Activated CD8-positive, alpha-beta memory T cell treated with anti-CD3 and anti-CD28 coated beads, Interleukin-2, amount 50 U/mL, for 1 hour (primary cell): ENCODE results near the gene OSTM1.
A peak's percentile ranks its signal among the peaks of the same experiment; 100 is the strongest.

Experiments used
- DNase-seq: peaks from one replicate; pipeline ENCODE4 v3.0.0-alpha.2; 2020; ENCODE audit errors: extremely low read depth

OSTM1 gene

DNA sequence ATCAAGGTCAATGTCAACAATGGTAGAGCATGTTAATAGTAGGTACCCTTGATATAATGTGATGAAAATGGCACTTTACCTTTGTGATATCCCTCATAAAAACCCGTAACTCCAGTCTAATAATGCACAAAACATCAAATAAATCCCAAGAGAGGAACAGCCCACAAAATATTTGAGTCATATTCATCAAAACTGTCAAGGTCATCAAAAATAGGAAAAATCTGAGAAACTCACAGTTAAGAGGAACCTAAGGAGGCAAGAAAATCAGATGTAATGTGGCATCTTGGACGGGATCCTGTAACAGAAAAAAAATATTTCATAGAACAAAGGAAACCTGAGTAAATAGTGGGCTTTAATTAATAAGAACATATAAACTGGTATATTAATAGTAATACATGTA, 25.5 kb upstream of the OSTM1 start:
- no peak for DNase-seq

DNA sequence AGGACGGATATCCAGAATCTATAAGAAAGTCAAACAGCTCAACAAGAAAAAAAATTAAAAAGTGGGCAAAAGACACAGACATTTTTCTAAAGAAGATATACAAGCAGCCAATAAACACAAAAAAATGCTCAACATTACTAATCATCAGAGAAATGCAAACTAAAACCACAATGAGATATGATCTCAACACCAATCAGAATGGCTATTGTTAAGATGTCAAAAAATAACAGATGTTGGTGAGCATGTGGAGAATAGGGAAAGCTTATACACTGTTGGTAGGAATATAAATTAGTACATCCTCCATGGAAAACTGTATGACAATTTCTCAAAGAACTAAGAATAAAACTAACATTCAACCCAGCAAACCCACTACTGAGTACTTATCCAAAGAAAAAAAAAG, 23.3 kb upstream of the OSTM1 start:
- no peak for DNase-seq

DNA sequence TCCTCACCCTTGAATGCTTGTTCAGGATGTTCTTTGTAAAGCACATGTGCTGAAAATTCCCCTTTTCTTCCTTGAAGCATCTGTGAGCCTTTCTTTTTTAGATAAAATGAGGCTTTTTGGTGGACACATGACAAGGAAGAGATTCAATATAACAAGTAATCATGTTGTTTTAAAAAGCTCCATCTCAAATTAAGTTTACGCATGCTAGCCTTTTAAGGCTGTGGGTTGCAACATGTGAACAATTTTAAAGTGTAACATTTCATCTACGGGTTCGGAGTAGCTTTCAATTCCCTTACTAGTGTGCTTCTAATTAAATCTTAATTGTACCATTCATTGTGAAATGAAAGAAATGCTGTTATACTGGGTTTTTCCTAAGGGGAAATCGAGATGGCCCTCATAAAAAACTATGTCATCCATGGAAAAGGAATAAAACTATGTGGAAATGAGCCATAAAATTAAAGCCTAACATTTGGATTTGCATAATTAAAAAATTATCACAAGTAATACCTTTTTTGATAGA, 19.3 kb upstream of the OSTM1 start:
- DNase-seq = no peak

DNA sequence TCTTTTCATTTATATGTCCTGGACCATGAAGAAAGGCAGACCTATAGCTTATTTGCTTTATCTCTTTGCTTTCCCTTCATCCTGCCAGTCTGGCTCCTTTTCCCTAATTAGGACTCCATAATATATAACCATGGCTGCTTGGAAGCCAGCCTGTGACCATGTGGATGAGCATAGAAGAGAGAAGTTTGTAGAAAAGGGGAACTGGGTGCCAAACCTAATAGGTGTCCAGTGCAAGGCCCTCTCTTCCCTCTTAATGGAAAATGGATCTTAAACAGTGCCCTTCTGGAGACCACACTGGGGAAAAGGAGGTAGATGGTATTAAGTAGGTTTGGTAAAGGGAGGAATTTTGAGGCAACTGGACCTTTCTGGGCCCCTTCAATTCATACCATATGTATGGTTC, 16.7 kb upstream of the OSTM1 start:
- no peak for DNase-seq

DNA sequence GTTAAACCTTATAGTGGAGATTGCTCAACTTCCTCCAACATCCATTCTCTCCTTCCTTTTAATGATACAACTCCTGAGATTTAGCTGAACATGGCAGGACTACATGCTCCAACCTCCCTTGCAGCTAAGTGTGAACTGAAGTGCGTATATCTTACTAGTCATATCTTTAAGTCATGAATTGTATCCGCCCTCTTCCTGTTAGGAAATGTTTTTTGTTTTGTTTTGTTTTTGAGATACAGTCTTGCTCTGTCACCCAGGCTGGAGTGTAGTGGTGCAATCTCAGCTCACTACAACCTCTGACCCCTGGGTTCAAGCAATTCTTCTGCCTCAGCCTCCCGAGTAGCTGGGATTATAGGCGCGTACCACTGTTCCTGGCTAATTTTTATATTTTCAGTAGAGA, 8.8 kb upstream of the OSTM1 start:
- DNase-seq = no peak

DNA sequence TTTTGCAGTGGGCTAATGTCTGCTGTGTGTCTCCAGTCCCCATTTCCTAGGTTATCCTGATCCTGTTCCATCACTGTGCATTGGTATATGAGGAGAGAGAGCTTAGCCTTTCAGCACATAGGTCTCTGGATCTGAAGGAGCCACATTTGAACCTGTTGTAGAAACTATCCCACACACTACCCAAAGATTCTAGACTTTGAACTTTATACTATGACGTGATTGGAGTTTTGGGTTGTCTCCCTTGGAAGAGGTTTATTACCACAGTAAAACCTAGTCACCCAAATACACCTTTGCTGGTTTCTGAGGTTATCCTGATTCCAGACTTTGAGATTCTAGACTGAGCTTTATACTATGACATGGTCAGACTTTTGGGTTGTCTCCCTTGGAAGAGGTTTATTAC, 8.0 kb upstream of the OSTM1 start:
- DNase-seq = no peak

DNA sequence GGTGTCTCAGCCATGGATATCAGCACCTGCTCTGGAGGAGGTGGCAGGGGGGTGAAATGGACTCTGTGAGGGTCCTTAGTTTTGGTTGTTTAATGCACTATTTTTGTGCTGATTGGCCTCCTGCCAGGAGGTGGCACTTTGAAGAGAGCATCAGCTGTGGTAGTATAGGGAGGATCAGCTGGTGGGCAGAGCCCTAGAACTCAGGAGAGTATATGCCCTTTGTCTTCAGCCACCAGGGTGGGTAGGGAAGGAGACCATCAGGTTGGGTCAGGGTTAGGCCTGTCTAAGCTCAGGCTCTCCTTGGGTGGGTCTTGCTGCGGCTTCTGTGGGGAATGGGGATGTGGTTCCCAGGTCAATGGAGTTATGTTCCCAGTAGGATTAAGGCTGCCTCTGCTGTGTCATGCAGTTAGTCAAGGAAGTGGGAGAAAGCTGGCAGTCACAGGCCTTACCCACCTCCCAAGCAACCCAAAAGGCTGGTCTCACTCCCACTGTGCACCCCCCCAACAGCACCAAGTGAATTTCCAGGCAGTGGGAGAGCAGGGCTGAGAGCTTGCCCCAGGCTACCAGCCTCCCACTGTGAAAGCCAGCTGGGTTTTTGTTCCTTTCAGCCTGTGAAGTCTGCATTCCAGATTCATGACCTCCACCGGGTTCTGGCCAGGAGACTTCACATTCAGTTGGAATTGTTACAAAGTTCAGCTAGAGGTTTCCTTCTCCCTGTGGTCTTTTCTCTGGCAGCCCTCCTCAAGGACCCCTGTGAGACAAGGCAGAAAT, 5.7 kb upstream of the OSTM1 start:
- DNase-seq = no peak

DNA sequence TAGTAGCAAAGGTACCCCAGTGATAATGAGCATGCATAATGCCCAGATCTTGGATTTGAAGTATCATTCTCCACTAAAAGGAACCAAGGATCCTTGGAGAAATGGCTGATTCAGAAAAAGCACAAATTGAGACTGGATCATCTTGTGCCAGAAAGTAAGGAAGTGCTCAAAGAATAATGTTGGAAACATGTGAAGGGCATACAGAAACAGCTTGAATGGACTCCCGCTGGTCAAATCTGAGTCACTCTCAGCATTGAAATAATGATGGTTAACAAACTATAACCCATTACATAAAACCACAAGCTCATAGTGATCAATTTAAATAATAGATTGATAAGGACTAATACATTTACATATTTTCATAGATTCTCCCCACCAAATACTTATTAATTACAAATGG, 3.6 kb upstream of the OSTM1 start:
- DNase-seq = no peak

DNA sequence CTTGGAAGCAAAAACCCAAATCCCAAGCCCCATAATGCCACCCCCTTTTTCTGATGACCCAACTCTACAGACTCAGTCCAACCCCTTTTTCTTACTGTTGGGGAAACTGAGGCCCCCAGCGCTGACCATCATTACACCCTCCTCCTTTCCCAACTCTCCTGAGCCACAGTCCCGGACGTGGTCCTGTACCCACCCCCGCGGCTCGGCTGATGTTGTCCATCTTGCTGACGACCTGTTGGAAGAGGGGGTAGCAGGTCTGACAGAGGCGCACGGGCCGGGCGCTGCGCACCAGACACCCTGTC, 533 bp downstream of the OSTM1 start:
- DNase-seq = no peak

DNA sequence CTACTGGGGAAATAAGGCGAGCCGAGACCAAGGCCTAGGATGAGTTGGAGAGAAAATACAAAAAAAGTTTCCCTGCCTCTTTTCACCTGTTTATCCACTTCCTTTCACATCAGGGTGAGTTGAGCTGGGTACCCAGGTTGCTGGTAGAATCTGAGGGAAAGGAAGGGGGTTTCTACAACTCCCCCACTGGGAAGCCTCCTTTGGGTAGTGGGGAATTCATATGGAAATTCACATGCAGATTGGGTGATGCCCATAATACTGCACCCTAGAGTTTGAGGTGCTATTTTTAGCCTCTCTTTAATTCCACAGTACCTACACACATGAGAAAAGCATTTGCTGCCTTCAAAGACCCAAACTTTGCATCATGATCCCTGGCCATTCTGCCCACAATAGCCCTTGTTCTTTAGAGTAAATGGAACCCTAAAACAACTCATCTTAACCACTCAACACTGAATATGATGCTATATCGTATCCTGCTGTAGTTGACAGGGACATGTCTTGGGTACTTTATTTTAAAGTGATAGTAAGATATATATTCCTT, 2.7 kb downstream of the OSTM1 start:
- DNase-seq = no peak

DNA sequence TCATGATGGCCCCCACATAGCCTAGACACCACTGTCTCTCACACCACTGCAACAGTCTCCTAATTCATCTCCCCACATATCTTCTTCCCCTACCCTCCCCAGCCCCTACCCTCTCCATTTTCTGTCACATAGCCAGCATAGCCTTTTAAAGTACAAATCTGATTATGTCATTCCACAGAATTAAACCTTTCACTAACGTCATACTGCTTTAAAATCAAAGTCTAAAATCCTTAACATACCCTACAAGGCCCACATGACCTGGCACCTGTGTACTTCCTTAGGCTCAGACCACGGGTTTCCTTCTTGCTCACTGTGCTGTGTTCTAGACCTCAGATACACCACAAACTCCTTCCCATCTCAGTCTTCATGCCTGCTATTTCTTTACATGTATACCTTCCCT, 5.9 kb downstream of the OSTM1 start:
- peak; percentile 25 for DNase-seq

DNA sequence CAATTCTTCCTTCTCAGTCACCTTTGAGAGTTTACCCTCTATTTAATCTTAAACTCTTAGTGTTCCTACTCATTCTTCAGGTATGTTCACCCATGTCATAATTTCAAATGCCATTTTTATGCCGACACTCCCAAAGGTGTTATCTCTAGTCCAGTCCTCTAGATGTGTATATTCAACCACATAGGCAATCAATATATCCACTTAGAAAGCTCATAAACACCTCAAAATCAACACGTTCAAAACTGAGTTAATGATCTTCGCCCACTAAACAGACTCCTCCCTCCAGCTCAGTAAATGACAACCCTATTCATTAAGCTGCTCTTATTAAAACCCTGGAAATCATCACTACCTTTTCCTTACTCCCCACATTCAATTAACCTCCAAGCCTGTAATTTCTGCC, 6.4 kb downstream of the OSTM1 start:
- DNase-seq = no peak

DNA sequence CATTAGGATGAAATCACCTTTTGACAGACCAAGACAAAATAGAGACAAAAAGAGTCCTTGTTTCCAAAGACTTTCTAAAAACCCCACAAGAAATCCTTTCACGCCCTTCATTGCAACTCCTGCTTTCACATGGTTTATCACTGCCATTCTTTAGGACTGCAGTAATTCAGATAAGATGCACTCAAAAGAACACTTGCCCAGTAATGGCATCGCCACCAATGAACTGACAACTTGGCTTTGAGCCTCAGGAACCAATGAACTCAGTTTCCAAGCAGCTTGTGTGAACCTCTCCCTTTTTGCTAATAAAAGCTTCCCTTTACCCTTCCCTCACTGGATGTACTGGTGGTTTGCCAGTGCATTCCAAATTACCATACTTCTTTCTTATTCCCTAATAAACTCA, 21.8 kb downstream of the OSTM1 start:
- no peak for DNase-seq

DNA sequence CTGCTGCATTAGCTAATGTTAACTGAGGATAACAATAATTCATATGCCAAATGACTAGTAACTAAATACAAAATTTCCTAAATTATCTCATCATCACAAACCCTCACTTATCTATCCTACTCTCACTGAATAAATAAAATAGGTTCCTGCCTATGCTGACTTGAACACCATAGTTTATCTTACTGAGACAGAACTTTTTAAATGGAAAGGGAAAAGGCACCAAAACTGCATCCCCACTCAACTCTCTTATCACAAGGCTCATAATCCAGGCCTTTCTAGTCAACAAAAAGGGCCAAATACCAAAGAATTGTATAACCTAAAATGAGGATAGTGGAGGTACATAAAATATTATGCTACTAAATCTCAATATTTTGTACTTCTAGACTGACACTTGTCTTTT, 23.1 kb downstream of the OSTM1 start:
- no peak for DNase-seq

DNA sequence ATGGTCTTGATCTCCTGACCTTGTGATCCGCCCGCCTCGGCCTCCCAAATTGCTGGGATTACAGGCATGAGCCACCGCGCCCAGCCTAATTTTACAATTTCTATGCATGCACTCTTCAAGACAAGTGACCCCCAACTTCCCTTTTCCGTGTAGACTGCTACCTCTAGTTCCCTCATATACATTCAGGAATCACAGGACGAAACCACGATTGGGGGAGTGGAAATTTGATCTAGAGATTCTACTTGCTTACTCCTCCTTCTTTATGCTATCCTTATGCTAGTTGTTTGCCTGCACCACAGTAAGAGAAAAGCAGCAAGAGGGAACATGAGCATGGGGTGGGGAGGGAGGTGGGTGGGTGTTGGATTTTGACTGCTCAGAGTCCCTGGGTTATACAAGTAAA, 34.9 kb downstream of the OSTM1 start:
- no peak for DNase-seq

DNA sequence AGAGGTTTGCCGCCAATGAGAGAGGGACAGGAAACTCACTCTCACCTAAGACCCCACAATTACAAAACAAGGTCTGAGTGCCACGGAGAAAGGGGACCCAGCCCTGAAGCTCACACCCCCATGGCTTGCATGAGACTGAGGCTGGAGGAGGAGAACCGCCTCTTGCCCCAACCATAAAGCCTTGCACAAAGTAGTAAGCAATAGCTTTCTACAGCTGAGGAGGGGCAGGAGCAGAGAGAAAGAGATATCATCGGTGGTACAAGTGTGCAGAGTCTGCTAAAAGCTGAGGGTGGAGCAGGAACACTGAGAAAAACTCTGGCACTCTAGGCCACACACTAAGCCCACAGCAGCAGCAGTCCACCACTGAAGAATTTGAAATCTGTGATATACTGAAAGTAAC, 37.7 kb downstream of the OSTM1 start:
- DNase-seq = no peak

DNA sequence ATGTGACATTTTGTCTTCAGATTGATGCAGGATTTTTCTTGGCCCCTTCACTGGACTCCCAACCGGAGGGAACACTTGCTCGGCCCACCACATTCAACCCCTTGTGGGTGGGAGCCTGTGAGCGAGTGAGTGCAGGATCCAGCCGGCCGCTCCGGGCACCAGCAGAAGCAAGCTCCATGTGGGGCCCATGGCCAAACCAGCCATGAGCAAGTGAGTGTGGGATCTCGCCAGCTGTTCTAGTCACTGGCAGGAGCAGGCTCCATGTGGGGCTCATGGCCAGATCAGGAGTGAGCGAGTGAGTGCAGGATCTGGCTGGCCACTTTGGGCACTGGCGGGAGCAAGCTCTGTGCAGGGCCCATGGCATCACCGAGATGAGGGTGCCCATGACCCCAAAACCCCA, 42.6 kb downstream of the OSTM1 start:
- DNase-seq = no peak

DNA sequence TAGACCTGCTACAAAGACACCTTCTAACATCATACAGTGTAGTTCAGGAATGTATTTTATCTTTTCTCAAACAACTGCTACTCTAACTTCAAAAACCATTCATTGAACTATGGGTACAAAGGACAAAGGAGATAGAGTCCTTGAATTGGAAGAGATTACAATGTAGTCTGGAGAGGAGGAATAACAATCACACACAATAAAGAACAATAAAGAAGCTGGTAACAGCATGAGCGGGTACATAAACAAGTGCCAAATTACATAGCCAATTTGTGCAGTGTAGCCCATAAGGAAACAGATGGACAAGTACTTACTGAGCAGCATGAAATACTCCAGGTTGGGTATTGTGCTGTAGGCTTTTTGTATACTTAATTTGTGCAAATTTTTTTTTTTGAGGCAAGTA, 44.3 kb downstream of the OSTM1 start:
- DNase-seq = no peak

DNA sequence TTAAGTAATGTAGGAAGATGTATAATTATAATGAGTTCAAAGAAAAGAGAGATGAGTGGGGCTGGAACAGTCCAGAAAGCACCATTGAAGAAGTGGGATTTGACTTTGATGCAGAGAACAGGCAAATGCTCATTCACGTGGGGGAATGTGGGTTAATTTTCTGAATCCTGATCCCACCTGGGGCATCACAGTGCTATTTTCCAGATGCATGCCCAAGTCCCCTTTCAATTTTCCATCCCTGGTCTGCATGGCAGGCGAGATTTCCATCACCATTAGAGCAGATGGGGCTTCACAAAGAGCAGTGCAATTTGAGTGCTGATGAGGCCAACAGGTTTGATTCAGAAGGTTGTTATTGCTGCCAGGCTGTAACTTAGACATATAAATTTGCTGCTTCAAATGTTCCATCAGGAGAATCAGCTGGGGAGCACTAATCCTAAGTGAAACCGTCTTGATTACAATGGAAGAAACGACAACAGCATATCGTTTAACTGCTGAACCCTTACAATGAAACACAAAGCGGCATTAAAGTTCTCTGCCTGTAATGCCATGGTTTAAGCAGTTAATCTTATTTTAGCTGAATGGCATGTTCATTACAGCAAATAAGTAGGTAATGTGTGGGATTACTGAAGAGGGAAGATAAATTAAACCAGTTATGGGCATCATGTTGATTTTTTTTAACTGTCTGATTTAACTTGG, 45.2 kb downstream of the OSTM1 start:
- DNase-seq = no peak

DNA sequence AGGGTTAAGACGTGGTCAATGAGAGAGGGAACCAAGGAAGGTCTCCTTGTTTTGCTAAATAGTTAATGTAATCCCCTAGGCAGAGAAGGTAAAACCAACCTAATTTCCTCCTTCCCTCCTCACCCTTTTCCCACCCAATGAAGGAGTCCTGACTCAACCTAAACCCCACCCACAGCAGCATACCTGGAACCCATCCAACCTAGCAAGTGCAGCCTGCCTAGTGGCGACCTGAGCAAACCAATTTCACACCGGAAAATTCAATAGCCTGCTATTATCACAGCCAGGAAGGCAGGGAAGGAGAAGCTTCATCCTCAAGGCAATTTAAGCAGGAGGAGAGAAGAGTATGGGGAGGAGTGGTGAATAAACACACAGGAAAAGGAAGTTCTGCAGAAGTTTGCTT, 46.9 kb downstream of the OSTM1 start:
- no peak for DNase-seq

DNA sequence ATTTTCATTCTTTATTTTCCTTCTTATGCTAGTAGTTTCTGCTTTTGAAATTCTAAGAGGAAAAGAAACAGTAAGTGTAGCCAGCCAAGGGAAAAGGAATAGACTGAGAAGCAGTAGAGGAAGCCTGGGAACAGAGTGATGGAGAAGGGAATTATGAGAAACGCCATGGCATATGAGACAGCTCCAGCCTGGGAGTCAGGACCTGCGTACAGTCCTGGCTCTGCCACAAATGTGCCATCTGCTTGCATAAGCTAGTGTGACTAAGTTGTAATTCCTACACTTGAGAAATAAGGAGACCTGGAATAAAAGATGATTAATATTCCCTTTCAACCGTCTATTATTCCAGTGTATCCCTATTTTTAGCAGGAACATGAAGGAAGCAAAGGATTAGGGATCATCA, 47.5 kb downstream of the OSTM1 start:
- no peak for DNase-seq

DNA sequence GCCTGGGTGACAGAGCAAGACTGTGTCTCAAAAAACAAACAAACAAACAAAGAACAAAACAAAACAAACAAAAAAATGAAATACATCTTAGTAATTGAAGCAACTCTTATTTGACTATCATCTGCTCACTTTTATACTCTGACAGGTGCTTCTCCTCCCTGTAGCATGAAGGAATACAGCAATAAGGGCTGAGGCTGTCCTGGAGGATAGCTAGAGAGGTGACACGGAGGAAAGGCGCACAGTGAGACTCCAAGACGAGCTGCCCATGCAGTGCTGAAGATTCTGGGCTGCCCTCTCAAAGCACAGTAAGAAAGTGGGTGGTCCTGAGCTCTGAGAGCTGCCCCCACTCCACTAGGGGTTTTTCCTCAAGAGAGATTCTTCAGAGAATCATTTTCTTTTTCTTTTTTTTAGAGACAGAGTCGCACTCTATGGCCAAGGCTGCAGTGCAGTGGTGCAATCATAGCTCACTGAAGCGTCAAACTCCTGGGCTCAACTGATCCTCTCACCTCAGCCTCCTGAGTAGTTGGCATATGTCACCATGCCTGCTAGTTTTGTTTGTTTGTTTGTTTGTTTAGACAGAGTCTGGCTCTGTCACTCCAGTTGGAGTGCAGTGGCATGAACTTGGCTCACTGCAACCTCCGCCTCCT, 50.0 kb downstream of the OSTM1 start:
- DNase-seq = no peak
